Testis (tissue), 2 donors: ENCODE results near the gene AXIN1.

ENCODE experiments used
- POLR2A ChIP-seq: fragments of 450-650 bp; IDR thresholded peaks from one replicate; pipeline ENCODE4 v1.6.1; 2017; ENCODE audit warnings: antibody characterized with exemption, mild to moderate bottlenecking, moderate library complexity
- TF ChIP-seq, protein P1 (sequence below), 3 experiments: fragments of 450-650 bp in 2 of 3; fragments of 200-600 bp in 1 of 3; sonication (generic) in 1 of 3; IDR thresholded peaks; one replicate each; pipeline ENCODE4 v1.5.1; 2016 to 2019; ENCODE audit warnings: antibody characterized with exemption in 3 of 3, mild to moderate bottlenecking in 2 of 3, moderate library complexity in 1 of 3

DNA sequence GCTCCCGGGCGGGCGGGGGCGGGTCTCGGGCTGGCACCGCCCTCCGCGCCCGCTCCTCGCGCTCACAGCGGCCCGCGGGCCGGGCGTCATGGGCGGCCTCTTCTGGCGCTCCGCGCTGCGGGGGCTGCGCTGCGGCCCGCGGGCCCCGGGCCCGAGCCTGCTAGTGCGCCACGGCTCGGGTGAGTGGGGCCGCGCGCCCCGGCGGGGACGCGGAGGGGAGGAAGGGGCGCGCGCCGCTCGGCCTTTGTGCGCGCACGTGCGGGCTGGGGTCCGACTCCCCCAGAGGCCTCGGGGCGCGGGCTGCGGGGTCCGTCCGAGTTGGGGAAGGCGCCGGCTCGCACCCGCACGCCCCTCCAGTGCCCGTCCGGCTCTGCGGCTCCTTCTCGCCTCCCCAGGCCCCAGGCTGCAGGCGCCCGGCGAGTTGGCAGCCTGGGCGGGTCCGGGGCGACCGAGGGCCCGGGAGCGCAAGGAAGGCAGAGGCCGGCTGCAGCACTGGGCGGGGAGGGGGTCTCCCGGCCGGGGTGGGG is 44.7 kb upstream of the AXIN1 start, which contains the start of gene NME4:
- TF ChIP-seq, protein P1, sequence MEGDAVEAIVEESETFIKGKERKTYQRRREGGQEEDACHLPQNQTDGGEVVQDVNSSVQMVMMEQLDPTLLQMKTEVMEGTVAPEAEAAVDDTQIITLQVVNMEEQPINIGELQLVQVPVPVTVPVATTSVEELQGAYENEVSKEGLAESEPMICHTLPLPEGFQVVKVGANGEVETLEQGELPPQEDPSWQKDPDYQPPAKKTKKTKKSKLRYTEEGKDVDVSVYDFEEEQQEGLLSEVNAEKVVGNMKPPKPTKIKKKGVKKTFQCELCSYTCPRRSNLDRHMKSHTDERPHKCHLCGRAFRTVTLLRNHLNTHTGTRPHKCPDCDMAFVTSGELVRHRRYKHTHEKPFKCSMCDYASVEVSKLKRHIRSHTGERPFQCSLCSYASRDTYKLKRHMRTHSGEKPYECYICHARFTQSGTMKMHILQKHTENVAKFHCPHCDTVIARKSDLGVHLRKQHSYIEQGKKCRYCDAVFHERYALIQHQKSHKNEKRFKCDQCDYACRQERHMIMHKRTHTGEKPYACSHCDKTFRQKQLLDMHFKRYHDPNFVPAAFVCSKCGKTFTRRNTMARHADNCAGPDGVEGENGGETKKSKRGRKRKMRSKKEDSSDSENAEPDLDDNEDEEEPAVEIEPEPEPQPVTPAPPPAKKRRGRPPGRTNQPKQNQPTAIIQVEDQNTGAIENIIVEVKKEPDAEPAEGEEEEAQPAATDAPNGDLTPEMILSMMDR (IDR thresholded peaks at IDR 0.05): no peak
- no peak for TF ChIP-seq POLR2A
